ENCODE data around the gene GAK. TPM values are rescaled to one million over a fixed set of nuclear protein-coding genes. Genes with fewer than 3 reads are reported as not detected.

The GAK gene
- total RNA-seq, 4 donors from 2014 or later = 34.9 to 48.3 (median 44.5) TPM

- TF ChIP-seq CTCF (IDR thresholded peaks at IDR 0.05 in 4 of 5, conservative IDR thresholded peaks at IDR 0.05 in 1 of 5) = no peak
- no peaks in the 10 kb centered on the region for H3K27me3 ChIP-seq
- DNase-seq = no peak
- peaks cover 0 to 15% of the 10 kb centered on the region in 2 donors for H3K36me3 ChIP-seq
- intact Hi-C loops (cut with DNase I; ENCODE audit: low total_unique reads) = no loop called here
- in situ Hi-C loops (cut with MboI; ENCODE audit: low sequenced_read_pairs in 4 of 4) = no loop called here
- no peak for ATAC-seq
- no peaks in the 10 kb centered on the region for H3K9me3 ChIP-seq
- H3K4me3 ChIP-seq = no peak overlapping the region
- H3K27ac ChIP-seq = no peak overlapping the region
- no peaks in the 10 kb centered on the region for H3K4me1 ChIP-seq
Observed at GRCh38 chr4:958314-958665, 26.2 kb upstream of the GAK start.

- ATAC-seq (no peak), DNase-seq (no peak)
- H3K36me3 ChIP-seq = peaks cover 0 to 15% of the 10 kb centered on the region in 2 donors
- intact Hi-C loops (cut with DNase I; ENCODE audit: low total_unique reads) (no loop called here), in situ Hi-C loops (cut with MboI; ENCODE audit: low sequenced_read_pairs in 4 of 4) (no loop called here)
- H3K27ac ChIP-seq = no peak overlapping the region
- H3K27me3 ChIP-seq = no peaks in the 10 kb centered on the region
- H3K4me3 ChIP-seq = no peak overlapping the region
- no peak for TF ChIP-seq POLR2A (IDR thresholded peaks at IDR 0.05)
- no peak for TF ChIP-seq CTCF (IDR thresholded peaks at IDR 0.05 in 4 of 5, conservative IDR thresholded peaks at IDR 0.05 in 1 of 5)
- H3K4me1 ChIP-seq = no peaks in the 10 kb centered on the region
- no peaks in the 10 kb centered on the region for H3K9me3 ChIP-seq
Observed at GRCh38 chr4:957581-958313, 25.6 kb upstream of the GAK start.

GRCh38 chr4:957231-957580, 25.1 kb upstream of the GAK start:
- H3K4me1 ChIP-seq = no peaks in the 10 kb centered on the region
- peaks cover 0 to 15% of the 10 kb centered on the region in 2 donors for H3K36me3 ChIP-seq
- DNase-seq (no peak), ATAC-seq (no peak)
- TF ChIP-seq CTCF (IDR thresholded peaks at IDR 0.05 in 4 of 5, conservative IDR thresholded peaks at IDR 0.05 in 1 of 5) = no peak
- no peak for TF ChIP-seq POLR2A (IDR thresholded peaks at IDR 0.05)
- no peak overlapping the region for H3K4me3 ChIP-seq
- no peaks in the 10 kb centered on the region for H3K9me3 ChIP-seq
- no peaks in the 10 kb centered on the region for H3K27me3 ChIP-seq
- H3K27ac ChIP-seq = no peak overlapping the region
- in situ Hi-C loops (cut with MboI; ENCODE audit: low sequenced_read_pairs in 4 of 4) = no loop called here
- intact Hi-C loops (cut with DNase I; ENCODE audit: low total_unique reads) = no loop called here

GRCh38 chr4:956531-957230, 24.6 kb upstream of the GAK start:
- H3K4me1 ChIP-seq = no peaks in the 10 kb centered on the region
- H3K9me3 ChIP-seq = no peaks in the 10 kb centered on the region
- in situ Hi-C loops (cut with MboI; ENCODE audit: low sequenced_read_pairs in 4 of 4) = no loop called here
- peaks cover 0 to 13% of the 10 kb centered on the region in 2 donors for H3K36me3 ChIP-seq
- ATAC-seq (no peak), DNase-seq (no peak)
- no peaks in the 10 kb centered on the region for H3K27me3 ChIP-seq
- H3K27ac ChIP-seq = no peak overlapping the region
- intact Hi-C loops (cut with DNase I; ENCODE audit: low total_unique reads) = no loop called here
- TF ChIP-seq POLR2A (IDR thresholded peaks at IDR 0.05) = no peak
- TF ChIP-seq CTCF (IDR thresholded peaks at IDR 0.05 in 4 of 5, conservative IDR thresholded peaks at IDR 0.05 in 1 of 5) = no peak
- no peak overlapping the region for H3K4me3 ChIP-seq

Data from gastrocnemius medialis (tissue), 4 donors.